CD4-positive, alpha-beta T cell treated with Interleukin-6 at 100 ng/mL for 8 hours (primary cell): Measurements from ENCODE around the gene IL1RN.

Experiments
- DNase-seq: peaks from one replicate; pipeline ENCODE4 v3.0.0-alpha.2; 2020; ENCODE audit warnings: mixed read lengths, low spot score

Gene IL1RN

DNA sequence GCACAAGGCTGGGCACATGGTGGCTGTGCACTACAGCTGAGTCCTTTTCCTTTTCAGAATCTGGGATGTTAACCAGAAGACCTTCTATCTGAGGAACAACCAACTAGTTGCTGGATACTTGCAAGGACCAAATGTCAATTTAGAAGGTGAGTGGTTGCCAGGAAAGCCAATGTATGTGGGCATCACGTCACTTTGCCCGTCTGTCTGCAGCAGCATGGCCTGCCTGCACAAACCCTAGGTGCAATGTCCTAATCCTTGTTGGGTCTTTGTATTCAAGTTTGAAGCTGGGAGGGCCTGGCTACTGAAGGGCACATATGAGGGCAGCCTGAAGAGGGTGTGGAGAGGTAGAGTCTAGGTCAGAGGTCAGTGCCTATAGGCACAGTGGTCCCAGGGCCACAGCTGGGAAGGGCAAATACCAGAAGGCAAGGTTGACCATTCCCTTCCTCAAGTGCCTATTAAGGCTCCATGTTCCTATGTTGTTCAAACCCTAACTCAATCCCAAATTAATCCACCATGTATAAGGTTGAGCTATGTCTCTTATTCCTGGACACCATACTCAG lies 2.2 kb downstream of the IL1RN start:
- DNase-seq, result no peak

GRCh38 chr2:113131352-113132185 lies 4.2 kb downstream of the IL1RN start:
- no peak for DNase-seq

- no peak for DNase-seq
These were observed 5.1 kb downstream of the IL1RN start for GRCh38 chr2:113132414-113133021.

GRCh38 chr2:113133704-113134598 lies 6.6 kb downstream of the IL1RN start:
- DNase-seq, result no peak

GRCh38 chr2:113134717-113135116 lies 7.3 kb downstream of the IL1RN start:
- DNase-seq, result no peak

DNA sequence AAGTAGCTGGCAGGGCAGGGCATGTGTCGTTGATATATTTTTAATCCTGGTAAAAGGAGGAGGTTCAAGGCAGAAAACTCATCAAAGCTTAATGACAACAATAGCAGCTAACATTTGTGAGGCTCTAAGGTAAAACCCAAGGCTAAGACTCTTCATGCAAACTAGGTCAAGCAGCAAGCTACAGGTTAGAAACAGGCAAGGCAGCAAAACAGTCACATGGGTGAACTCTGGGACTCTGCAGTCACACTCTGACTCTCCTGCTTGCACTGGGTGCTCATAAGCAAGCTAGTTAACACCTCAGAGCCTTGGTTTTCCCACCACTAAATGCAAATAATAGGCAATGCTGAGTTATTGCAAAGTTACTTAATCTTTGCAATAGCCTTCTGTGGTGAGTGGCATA lies 7.9 kb downstream of the IL1RN start:
- DNase-seq, result no peak

GRCh38 chr2:113136828-113137775 lies 9.7 kb downstream of the IL1RN start:
- DNase-seq, result peak; percentile 49

DNA sequence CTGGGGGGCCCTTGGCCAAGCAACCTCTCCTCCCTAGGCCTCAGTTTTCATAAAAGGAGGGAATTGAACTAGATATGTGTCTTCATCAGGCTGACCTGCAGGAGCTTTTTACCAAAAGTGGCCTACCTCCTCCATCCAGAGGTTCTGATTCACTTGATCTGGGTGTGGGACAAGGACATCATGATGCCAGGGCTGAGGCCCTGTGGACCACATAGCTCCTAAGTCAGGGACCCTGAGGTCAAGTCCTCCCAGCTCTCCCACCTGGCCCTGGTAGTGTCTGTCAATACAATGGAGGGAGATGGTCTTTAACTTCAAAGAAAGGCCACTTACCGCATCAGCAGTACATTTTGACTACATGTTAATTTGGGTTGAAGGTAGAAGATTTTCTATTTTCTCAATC lies 10.4 kb downstream of the IL1RN start:
- no peak for DNase-seq

DNA sequence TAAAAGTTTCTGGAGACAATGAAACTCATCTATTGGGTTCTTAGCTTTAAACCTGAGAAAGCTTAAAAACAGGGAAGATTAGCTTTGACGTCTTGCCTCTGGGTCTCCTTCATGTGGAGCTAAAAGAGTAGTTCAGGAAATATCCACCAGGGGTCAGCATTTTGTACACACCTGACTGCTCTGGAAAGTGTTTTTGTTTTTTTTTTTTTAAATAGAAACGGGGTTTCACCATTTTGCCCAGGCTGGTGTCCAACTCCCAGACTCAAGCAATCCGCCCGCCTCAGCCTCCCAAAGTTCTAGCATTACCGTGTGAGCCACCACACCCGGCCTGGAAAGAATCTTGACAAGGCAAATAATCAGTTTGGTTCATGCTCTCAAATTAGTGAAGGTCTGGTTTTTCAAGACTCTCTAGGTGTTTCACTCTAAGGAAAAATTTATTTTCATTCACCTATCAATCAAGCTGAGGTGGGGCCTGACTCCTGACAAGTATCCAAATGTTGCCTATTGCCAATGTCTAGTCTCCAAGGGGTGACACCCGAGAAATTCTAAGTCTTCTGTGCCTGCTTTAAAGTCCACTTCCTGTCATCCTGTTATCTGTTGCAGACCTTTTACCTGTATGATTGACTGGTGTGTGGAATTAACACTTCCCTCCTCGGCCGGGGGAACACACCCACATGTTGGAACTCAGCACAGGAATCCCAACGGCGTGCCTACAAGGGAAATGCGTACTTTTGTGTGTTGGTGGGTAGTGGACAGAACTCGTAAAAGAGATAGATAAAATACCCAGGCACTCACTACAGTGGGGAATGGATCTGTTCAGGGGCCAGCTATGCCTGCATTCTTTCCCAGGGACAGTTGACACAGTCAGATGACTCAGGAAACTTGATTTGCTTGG lies 11.3 kb downstream of the IL1RN start:
- DNase-seq, result peak; percentile 82

GRCh38 chr2:113141451-113141850 lies 14.1 kb downstream of the IL1RN start:
- no peak for DNase-seq

- DNase-seq, result no peak
These were observed 14.9 kb downstream of the IL1RN start for GRCh38 chr2:113142290-113142689.

GRCh38 chr2:113144259-113144658 lies 16.9 kb downstream of the IL1RN start:
- DNase-seq, result no peak

GRCh38 chr2:113148606-113149552 lies 21.5 kb downstream of the IL1RN start:
- DNase-seq, result no peak

GRCh38 chr2:113149553-113150257 lies 22.3 kb downstream of the IL1RN start:
- DNase-seq, result no peak

GRCh38 chr2:113150258-113150601 lies 22.8 kb downstream of the IL1RN start:
- no peak for DNase-seq

GRCh38 chr2:113155331-113155730 lies 27.9 kb downstream of the IL1RN start:
- DNase-seq, result no peak

DNA sequence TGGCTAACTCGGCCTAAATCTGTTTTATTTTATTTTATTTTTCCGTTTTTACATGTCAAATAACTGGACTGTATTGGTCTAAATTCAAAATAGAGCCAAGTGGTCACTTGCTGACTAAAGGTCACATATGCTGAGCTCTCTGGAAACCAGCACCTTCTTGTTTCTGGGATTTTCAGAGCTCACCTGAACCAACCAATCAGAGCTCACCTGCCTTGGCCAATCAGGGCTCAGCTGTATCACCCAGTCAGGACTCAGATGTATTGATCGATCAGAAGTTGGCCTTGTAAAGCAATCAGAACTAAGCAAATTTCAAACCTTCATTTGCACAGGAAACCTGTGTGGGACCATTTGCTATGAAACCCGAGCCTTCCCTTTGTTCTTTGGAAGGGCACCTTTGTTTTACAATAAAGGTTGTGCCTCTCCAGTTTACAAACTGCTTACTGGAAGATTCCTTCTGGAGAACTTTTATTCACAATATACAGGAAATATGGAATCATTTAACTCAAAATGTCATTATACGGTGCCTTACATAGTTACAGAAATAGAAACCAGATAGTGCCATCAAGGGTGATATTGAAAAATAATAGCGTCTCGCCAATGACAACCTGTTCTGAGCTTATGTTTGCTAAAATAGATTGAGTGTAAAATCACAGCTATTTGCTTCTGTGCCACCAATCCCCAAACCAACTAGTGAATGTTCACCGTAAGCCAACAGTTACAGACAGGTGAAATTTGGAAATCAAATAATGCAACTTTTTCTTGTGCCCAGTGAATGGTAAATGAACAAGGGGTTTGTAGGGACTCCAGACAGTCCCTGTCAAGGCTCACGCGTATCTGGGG lies 29.1 kb downstream of the IL1RN start:
- DNase-seq, result no peak
